MCF 10A (cell line): ENCODE results near the gene TENT4B. TPM values are rescaled to one million over a fixed set of nuclear protein-coding genes. Genes with fewer than 3 reads are reported as not detected.

Experiments used
- BruUV-seq: library from RNA; stranded (reverse); fragments of 400-500 nt; replicated peaks from 2 replicates; lab custom pipeline; 2021; lab: Mats Ljungman, UMichigan
- CTCF ChIA-PET: fragments of 300-600 bp; sonication (Branson Sonifier 250); formaldehyde crosslinking; extraction: SDS; loops from one replicate; lab custom pipeline; 2021; ENCODE audit warnings: antibody characterized with exemption, inconsistent platforms; lab: Yijun Ruan, JAX
- POLR2A ChIA-PET: fragments of 300-600, 350-650 bp; sonication (Branson Sonifier 250); formaldehyde crosslinking; extraction: SDS; loops from one replicate; lab custom pipeline; 2020; ENCODE audit warnings: antibody characterized with exemption, inconsistent platforms; lab: Yijun Ruan, JAX
- DNase-seq: peaks from one replicate; pipeline ENCODE4 v3.0.0-alpha.2; 2018; ENCODE audit not compliant: unreplicated experiment
- H3K27ac Mint-ChIP-seq: one replicate; pipeline ENCODE4 v1.8.0; 2022; ENCODE audit warnings: mild to moderate bottlenecking, low read depth, mixed read lengths; ENCODE audit not compliant: unreplicated experiment
- H3K27me3 Mint-ChIP-seq: one replicate; pipeline ENCODE4 v1.8.0; 2022; ENCODE audit warnings: mixed read lengths; ENCODE audit not compliant: insufficient read depth, unreplicated experiment
- H3K36me3 Mint-ChIP-seq: one replicate; pipeline ENCODE4 v1.8.0; 2022; ENCODE audit warnings: mild to moderate bottlenecking, moderate library complexity, mixed read lengths; ENCODE audit not compliant: insufficient read depth, unreplicated experiment
- H3K4me1 Mint-ChIP-seq: one replicate; pipeline ENCODE4 v1.8.0; 2022; ENCODE audit warnings: mixed read lengths; ENCODE audit not compliant: insufficient read depth, unreplicated experiment
- H3K4me3 Mint-ChIP-seq: one replicate; pipeline ENCODE4 v1.8.0; 2022; ENCODE audit warnings: mild to moderate bottlenecking, moderate library complexity, mixed read lengths; ENCODE audit not compliant: unreplicated experiment
- H3K9me3 Mint-ChIP-seq: one replicate; pipeline ENCODE4 v1.8.0; 2022; ENCODE audit warnings: mixed read lengths; ENCODE audit not compliant: unreplicated experiment
- intact Hi-C: fragments of 100-400 bp; cut with micrococcal nuclease; formaldehyde crosslinking; loops from 2 replicates; pipeline ENCODE4 v1.14.1; 2022
- total RNA-seq: library from RNA; stranded (reverse); gene quantifications from 2 replicates; pipeline ENCODE4 v1.2.3, GENCODE V29; 2022
- TF ChIP-seq, protein P1 (sequence below): fragments of 200-600 bp; IDR thresholded peaks from one replicate; pipeline ENCODE4 v1.8.0; 2022; ENCODE audit warnings: antibody characterized with exemption, mild to moderate bottlenecking; ENCODE audit not compliant: unreplicated experiment

Gene TENT4B
- total RNA-seq, 1 experiment from 2014 or later: 12.1 TPM

DNA sequence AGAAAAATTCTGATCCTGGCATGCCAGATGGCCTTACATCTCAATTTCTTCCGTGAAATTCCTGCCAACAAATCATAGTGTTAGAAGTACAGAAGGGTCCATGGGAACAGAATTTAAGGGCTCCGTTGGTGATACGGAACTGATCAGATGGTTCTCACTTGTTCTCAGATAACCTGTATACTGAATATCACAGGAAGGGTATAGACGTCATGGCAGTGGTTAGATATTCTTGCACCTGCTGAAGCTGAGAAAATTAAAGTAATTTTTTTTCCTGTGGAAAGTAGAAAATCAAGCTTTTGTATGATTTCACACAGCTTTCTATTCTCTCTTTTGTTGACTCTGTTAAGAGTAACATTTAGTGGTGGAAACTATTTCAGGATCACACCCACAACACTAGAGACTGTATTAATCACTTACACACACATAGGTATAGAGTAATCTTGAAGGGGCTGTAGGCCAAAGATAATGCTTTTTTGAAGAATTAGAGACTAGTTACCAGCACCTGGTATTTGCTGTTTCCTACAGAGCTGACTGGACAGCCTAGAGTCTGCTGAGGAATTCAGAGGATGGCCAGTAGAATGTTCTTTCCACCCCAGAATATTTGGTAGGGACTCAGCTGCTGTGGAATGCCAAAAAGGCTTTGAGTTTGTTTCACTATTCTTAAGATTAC, 7.5 kb downstream of the TENT4B start:
- H3K27me3 Mint-ChIP-seq: no peaks in the 10 kb centered on the region
- no peaks in the 10 kb centered on the region for H3K9me3 Mint-ChIP-seq
- BruUV-seq: no TSS peak
- TF ChIP-seq, protein P1, sequence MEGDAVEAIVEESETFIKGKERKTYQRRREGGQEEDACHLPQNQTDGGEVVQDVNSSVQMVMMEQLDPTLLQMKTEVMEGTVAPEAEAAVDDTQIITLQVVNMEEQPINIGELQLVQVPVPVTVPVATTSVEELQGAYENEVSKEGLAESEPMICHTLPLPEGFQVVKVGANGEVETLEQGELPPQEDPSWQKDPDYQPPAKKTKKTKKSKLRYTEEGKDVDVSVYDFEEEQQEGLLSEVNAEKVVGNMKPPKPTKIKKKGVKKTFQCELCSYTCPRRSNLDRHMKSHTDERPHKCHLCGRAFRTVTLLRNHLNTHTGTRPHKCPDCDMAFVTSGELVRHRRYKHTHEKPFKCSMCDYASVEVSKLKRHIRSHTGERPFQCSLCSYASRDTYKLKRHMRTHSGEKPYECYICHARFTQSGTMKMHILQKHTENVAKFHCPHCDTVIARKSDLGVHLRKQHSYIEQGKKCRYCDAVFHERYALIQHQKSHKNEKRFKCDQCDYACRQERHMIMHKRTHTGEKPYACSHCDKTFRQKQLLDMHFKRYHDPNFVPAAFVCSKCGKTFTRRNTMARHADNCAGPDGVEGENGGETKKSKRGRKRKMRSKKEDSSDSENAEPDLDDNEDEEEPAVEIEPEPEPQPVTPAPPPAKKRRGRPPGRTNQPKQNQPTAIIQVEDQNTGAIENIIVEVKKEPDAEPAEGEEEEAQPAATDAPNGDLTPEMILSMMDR: no peak
- peaks cover 10% of the 10 kb centered on the region for H3K36me3 Mint-ChIP-seq
- peaks cover 20% of the 10 kb centered on the region for H3K4me1 Mint-ChIP-seq
- DNase-seq: no peak
- H3K4me3 Mint-ChIP-seq: no peak overlapping the region
- ChIA-PET POLR2A (interaction anchor here (0.6 kb wide), 1 partner anchor 50 kb away, joined by 4 read pairs; no protein-coding TSS in a partner anchor), CTCF (interaction anchor here (0.5 kb wide), 1 partner anchor 646 kb away, joined by 3 read pairs; no protein-coding TSS in a partner anchor)
- intact Hi-C loops: no loop called here
- H3K27ac Mint-ChIP-seq: no peak overlapping the region

DNA sequence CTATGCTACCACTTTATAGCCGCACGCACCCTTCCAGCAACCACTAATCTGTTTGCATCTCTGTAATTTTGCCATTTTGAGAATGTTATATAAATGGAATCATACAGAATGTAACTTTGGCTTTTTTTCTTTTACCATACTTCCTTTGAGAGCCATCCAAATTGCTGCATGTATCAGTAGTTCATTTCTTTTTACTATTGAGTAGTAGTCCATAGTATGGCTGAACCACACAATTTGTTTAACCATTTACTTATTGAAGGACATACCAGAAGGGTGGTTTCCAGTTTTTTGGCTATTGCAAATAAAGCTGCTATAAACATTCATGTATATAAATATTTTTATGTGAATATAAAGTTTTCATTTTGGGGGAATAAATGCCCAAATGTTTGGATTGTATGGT, 8.8 kb downstream of the TENT4B start:
- no peak for DNase-seq
- intact Hi-C loops: no loop called here
- Mint-ChIP-seq H3K27ac (no peak overlapping the region), H3K9me3 (no peaks in the 10 kb centered on the region), H3K27me3 (no peaks in the 10 kb centered on the region), H3K36me3 (peaks cover 10% of the 10 kb centered on the region), H3K4me3 (no peak overlapping the region), H3K4me1 (peaks cover 14% of the 10 kb centered on the region)
- TF ChIP-seq, protein P1: no peak
- no TSS peak for BruUV-seq
- CTCF ChIA-PET: no interaction called here
- POLR2A ChIA-PET: interaction anchor here (0.7 to 1.1 kb wide), 2 partner anchors 11 to 149 kb away, joined by 3 read pairs; no protein-coding TSS in a partner anchor

DNA sequence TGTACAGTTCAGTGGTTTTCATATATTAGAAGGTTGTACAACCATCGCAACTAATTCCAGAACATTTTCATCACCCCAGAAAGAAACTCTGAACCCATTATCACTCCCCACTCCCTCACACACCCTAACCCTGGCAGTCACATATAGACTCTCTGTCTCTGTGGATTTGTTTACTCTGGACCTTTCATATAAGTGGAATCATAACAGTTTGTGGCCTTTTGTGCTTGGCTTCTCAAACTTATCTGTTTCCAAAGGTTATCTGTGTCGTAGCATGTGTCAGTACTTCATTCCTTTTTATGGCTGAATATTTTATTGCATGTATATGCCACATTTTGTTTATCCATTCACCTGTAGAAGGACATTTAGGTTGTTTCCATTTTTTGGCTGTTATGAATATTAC, 12.4 kb downstream of the TENT4B start:
- DNase-seq: no peak
- ChIA-PET POLR2A (no interaction called here), CTCF (interaction anchor here (0.7 kb wide), 1 partner anchor 641 kb away, joined by 3 read pairs; no protein-coding TSS in a partner anchor)
- Mint-ChIP-seq H3K27me3 (no peaks in the 10 kb centered on the region), H3K36me3 (no peaks in the 10 kb centered on the region), H3K4me1 (peaks cover 5% of the 10 kb centered on the region), H3K4me3 (no peak overlapping the region), H3K9me3 (no peaks in the 10 kb centered on the region), H3K27ac (no peak overlapping the region)
- TF ChIP-seq, protein P1: no peak
- intact Hi-C loops: no loop called here
- BruUV-seq: no TSS peak
